SU-DHL-6 (cell line): ENCODE measurements around the gene CST9L.

Experiments
- H2AFZ ChIP-seq: fragments of 200-600 bp; sonication (generic); 2 replicates; pipeline ENCODE4 v1.6.1; 2014; ENCODE audit warnings: low read depth, mild to moderate bottlenecking, moderate library complexity, mixed read lengths, antibody characterized with exemption, low read length; ENCODE audit not compliant: severe bottlenecking
- H3F3A ChIP-seq: fragments of 200-600 bp; shearing (Covaris generic); 2 replicates; pipeline ENCODE4 v1.6.0; 2016; ENCODE audit warnings: antibody characterized with exemption, mild to moderate bottlenecking; ENCODE audit not compliant: insufficient read depth
- H3K27ac ChIP-seq: fragments of 200-600 bp; sonication (generic); 2 replicates; pipeline ENCODE4 v1.5.1; 2016; ENCODE audit warnings: low read depth, mild to moderate bottlenecking, low read length, moderate library complexity, mixed read lengths
- H3K27me3 ChIP-seq: fragments of 200-600 bp; sonication (generic), shearing (Covaris generic); 2 replicates; pipeline ENCODE4 v1.6.0; 2014; ENCODE audit warnings: mild to moderate bottlenecking, low read length
- H3K36me3 ChIP-seq: fragments of 200-600 bp; sonication (generic); 2 replicates; pipeline ENCODE4 v1.6.1; 2014; ENCODE audit warnings: mild to moderate bottlenecking, low read length, mixed read lengths
- H3K4me2 ChIP-seq: fragments of 300-600, 200-600 bp; shearing (Covaris generic), sonication (generic); 2 replicates; pipeline ENCODE4 v1.6.0; 2014; ENCODE audit warnings: low read length, low read depth, mild to moderate bottlenecking; ENCODE audit not compliant: poor library complexity, severe bottlenecking
- H3K4me3 ChIP-seq: fragments of 200-600 bp; sonication (generic); 2 replicates; pipeline ENCODE4 v1.5.1; 2014; ENCODE audit warnings: antibody characterized with exemption, low read length, mild to moderate bottlenecking, mixed read lengths; ENCODE audit not compliant: insufficient read depth, poor library complexity, severe bottlenecking
- H3K79me2 ChIP-seq: fragments of 200-600 bp; sonication (generic); 2 replicates; pipeline ENCODE4 v1.6.1; 2014; ENCODE audit warnings: mild to moderate bottlenecking, low read length, moderate library complexity; ENCODE audit not compliant: insufficient read depth
- H3K9ac ChIP-seq: fragments of 200-600 bp; sonication (generic); 2 replicates; pipeline ENCODE4 v1.7.0; 2014; ENCODE audit warnings: mild to moderate bottlenecking, low read length
- H3K9me2 ChIP-seq: fragments of 200-600 bp; sonication (generic); replicated peaks from 2 replicates; pipeline ENCODE4 v1.6.1; 2014; ENCODE audit warnings: low read length; ENCODE audit not compliant: insufficient read depth
- H3K9me3 ChIP-seq: fragments of 200-600 bp; sonication (generic); 2 replicates; pipeline ENCODE4 v1.6.1; 2014; ENCODE audit warnings: low read length, mixed read lengths; ENCODE audit not compliant: insufficient read depth
- H4K20me1 ChIP-seq: fragments of 200-600 bp; sonication (generic); 2 replicates; pipeline ENCODE4 v1.6.1; 2014; ENCODE audit warnings: low read depth, mild to moderate bottlenecking, antibody characterized with exemption, low read length, moderate library complexity, mixed read lengths
- EZH2phosphoT487 ChIP-seq: fragments of 200-600 bp; sonication (generic), shearing (Covaris generic); conservative IDR thresholded peaks from 2 replicates; pipeline ENCODE4 v1.6.1; 2018; ENCODE audit warnings: mild to moderate bottlenecking, antibody characterized with exemption, low read length, moderate library complexity, mixed read lengths
- TF ChIP-seq, protein P1 (sequence below): fragments of 200-600 bp; sonication (generic); IDR thresholded peaks from one replicate; pipeline ENCODE4 v1.5.1; 2017; ENCODE audit warnings: antibody characterized with exemption, mild to moderate bottlenecking, low read length, moderate library complexity; ENCODE audit not compliant: insufficient read depth, poor library complexity, severe bottlenecking

Gene CST9L

DNA sequence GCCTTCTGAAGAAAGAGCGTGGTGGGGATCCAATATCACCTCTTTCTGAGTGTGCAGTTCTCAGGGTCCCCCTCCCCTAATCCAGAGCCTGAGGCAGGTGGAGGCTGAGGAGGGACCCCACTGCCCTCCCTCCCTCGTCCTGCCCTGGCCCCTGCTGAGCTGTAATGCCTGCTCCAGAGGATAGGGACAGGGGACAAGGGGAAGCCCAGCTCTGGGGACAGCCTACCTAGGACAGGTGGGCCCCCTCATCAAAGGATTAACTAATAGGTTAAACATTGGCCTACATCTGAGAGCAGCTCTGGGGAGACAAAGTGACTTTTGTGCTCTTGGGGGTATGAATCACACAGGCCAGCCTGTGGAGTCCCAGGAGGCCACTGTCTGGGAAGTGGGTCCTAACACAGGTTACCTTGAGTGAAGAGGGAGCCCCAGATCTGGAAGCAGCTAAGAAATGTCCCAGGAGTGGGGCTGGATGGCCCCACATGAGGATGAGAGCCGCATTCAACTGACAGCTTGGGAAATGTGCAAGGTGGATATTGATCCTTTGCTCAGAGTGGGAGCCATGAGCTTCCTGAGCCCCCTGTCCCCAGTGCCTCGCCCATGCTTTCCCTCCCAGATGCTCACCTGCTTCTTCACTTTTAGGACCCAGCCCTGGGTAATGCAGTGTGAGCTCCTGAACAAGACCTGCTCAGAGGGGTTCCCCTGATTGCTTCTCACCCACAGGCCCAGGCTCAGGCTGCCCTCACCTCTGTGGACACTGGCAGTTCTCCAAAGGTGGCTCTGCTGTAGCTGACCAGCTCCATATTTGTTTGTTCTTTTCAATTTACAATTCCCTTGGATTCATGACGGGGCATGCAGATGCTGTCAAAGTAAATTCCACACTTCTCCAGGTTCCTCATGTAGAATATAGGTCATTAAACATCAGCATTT is 17.8 kb upstream of the CST9L start:
- no peak overlapping the region for H3K27ac ChIP-seq
- H3K9me2 ChIP-seq, result no peaks in the 10 kb centered on the region
- no peak overlapping the region for H2AFZ ChIP-seq
- H3K4me3 ChIP-seq, result no peak overlapping the region
- H3K4me2 ChIP-seq, result no peak overlapping the region
- H4K20me1 ChIP-seq, result no peaks in the 10 kb centered on the region
- H3K9ac ChIP-seq, result no peak overlapping the region
- H3K27me3 ChIP-seq, result no peaks in the 10 kb centered on the region
- no peak for TF ChIP-seq EZH2phosphoT487
- H3K79me2 ChIP-seq, result no peaks in the 10 kb centered on the region
- no peaks in the 10 kb centered on the region for H3K36me3 ChIP-seq
- no peaks in the 10 kb centered on the region for H3F3A ChIP-seq
- no peaks in the 10 kb centered on the region for H3K9me3 ChIP-seq

DNA sequence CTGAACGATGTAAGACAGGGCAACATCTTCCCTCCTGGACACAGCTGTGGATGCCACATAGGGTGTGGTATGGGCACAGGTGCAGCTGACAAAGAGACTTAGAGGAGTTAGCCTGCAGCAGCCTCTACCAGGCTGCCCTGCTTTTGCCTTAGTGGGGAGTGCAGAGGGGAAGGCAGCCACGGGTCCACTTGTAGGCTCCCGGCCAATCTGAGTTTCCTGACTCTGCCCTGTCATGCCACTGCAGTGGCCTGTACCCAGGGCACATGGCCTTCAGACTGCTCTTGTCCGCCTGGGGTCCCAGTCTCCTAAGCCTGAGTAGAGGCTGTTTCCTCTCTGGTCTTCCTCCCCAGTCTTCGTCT is 17.1 kb upstream of the CST9L start:
- TF ChIP-seq, protein P1, sequence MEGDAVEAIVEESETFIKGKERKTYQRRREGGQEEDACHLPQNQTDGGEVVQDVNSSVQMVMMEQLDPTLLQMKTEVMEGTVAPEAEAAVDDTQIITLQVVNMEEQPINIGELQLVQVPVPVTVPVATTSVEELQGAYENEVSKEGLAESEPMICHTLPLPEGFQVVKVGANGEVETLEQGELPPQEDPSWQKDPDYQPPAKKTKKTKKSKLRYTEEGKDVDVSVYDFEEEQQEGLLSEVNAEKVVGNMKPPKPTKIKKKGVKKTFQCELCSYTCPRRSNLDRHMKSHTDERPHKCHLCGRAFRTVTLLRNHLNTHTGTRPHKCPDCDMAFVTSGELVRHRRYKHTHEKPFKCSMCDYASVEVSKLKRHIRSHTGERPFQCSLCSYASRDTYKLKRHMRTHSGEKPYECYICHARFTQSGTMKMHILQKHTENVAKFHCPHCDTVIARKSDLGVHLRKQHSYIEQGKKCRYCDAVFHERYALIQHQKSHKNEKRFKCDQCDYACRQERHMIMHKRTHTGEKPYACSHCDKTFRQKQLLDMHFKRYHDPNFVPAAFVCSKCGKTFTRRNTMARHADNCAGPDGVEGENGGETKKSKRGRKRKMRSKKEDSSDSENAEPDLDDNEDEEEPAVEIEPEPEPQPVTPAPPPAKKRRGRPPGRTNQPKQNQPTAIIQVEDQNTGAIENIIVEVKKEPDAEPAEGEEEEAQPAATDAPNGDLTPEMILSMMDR, result no peak
- no peak for TF ChIP-seq EZH2phosphoT487
- no peaks in the 10 kb centered on the region for H3F3A ChIP-seq
- no peaks in the 10 kb centered on the region for H3K79me2 ChIP-seq
- H3K36me3 ChIP-seq, result no peaks in the 10 kb centered on the region
- no peak overlapping the region for H3K4me2 ChIP-seq
- no peaks in the 10 kb centered on the region for H4K20me1 ChIP-seq
- H3K9me2 ChIP-seq, result no peaks in the 10 kb centered on the region
- no peaks in the 10 kb centered on the region for H3K9me3 ChIP-seq
- no peak overlapping the region for H3K27ac ChIP-seq
- H3K27me3 ChIP-seq, result no peaks in the 10 kb centered on the region
- no peak overlapping the region for H2AFZ ChIP-seq
- H3K9ac ChIP-seq, result no peak overlapping the region
- no peak overlapping the region for H3K4me3 ChIP-seq

DNA sequence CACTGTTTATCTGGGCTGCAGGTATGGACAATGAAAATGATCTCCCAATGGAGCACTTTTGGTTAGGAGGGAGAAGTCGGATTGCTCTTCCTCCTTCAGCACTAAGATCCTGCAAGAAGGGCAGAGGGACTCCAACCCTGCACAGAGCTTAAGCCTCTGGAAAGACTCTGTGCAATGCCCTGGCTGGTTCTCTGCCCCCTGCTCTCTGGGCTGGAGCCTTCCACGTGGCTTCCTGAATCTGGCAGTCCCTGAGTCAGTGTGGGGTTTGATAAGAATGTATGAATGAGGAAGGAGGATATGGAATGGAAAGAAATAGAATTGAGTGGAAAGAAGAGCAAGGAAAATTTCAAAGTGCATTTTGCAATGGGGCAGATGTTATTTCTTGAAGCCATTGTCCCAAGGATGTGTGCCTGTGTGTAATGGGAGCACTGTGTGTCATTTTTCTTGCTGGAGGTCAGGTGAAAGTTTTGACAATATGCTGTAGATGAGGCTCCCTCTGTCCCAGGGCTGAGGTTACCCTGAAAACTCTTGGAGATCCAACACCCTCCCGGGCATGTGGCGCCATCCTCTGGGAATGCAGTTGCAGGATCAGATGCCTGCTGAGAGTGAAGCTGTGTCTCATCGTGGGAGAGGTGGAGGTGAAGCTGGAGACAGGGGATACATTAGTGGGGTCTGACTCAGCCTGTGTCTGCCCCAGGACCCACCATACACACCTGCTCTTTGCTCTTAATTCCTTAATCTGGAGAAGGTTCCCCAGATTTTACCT is 16.3 kb upstream of the CST9L start:
- TF ChIP-seq, protein P1, result no peak
- no peak for TF ChIP-seq EZH2phosphoT487
- H3K4me3 ChIP-seq, result no peak overlapping the region
- H3F3A ChIP-seq, result no peaks in the 10 kb centered on the region
- no peaks in the 10 kb centered on the region for H3K27me3 ChIP-seq
- H3K9ac ChIP-seq, result no peak overlapping the region
- no peaks in the 10 kb centered on the region for H3K9me3 ChIP-seq
- no peaks in the 10 kb centered on the region for H3K36me3 ChIP-seq
- H3K79me2 ChIP-seq, result no peaks in the 10 kb centered on the region
- H3K27ac ChIP-seq, result no peak overlapping the region
- H3K9me2 ChIP-seq, result no peaks in the 10 kb centered on the region
- no peak overlapping the region for H3K4me2 ChIP-seq
- H2AFZ ChIP-seq, result no peak overlapping the region
- no peaks in the 10 kb centered on the region for H4K20me1 ChIP-seq
